GM18508 (cell line): ENCODE data around the gene TAPBP.

ENCODE experiments used
- ATAC-seq: cut with Tn5 transposase; IDR thresholded peaks from one replicate; pipeline ENCODE4 v1.9.1; 2021; ENCODE audit warnings: moderate number of reproducible peaks; ENCODE audit not compliant: insufficient read depth, unreplicated experiment

TAPBP gene

DNA sequence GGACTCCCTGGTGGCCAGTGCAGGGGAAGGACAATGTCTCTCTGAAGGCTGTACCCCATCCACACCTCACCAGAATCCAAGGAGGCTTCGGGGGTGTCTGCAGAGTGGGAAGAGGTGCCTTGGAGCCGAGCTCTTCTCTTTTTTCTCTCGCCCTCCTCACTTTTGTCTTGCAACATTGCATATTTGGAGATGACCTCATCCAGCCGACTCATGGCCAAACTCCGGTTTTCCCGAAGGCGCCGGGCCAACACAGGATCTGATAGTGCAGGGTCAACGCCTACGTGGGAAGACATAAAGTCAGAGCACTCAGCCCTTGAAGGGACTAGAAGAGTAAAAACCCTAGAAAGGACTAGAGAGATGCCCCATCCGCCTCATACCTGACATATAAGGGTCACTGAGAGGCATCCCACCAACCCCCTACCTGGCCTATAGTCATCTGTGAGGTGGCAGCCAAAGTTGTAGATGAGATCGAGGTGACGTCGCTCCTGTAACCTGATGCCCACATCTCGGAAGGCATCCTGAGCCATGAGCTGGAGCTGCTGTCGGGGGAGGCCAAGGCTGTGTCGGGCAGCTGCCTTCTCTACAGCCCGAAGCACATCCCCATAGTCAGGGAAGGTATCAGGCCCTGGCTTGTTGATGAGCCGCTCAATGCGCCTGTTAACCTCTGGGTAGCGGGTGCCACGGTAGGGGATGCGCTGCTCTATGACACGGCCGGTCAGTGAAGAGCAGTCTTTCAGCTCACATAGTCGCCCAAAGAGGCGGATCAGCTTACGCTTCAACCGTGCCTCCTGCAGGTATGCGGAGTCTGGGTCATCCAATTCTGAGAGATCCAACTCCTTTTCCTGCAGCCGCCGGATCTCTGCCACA lies 6.7 kb upstream of the TAPBP start:
- ATAC-seq: no peak

DNA sequence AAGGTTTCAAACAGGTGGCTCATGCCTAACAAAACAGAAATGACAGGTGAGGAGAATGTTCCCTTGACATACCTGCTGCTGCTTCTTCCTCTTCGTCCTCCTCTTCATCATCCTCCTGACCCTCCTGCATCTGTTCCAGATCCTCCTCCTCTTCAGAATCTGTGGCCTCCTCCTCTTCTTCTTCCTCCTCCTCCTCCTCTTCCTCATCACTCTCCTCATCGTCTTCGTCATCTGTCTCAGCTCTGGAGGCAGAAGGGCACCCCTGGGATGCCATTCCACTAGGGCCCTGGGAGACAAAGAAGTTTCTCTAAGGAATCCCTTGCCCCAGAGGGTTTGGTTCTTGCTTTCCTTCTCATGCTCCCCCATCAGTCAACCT lies 6.0 kb upstream of the TAPBP start:
- no peak for ATAC-seq

DNA sequence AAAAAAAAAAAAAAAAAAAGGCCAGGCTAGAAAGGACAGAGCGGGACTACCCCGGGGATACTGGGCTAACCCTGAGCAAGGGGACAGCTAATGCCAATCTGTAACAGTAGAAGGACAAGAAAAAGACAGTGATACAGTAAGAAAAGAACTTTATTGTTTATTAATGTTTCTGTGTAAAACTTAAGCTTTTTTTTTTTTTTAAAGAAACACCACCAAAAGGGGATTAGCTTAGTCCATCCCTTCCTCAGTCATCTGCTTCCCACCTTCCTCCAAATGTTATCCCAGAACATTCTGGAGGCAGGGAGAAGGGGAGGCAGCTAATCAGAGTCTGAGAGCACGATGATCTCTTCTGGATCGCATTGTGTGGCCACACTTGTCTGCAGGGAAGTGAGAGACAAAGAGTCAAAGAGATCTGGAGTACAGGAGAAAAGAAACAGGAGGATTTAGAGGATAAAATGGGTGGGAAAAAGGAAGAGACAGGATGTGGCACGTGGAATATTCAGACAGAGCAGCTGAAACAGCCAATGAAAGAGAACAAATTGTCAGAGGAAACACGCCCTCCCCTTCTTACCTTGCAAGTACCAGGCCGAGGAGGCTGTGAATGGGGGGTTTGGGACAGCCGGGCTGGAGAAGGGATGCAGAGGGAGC lies 4.7 kb upstream of the TAPBP start:
- ATAC-seq: no peak

DNA sequence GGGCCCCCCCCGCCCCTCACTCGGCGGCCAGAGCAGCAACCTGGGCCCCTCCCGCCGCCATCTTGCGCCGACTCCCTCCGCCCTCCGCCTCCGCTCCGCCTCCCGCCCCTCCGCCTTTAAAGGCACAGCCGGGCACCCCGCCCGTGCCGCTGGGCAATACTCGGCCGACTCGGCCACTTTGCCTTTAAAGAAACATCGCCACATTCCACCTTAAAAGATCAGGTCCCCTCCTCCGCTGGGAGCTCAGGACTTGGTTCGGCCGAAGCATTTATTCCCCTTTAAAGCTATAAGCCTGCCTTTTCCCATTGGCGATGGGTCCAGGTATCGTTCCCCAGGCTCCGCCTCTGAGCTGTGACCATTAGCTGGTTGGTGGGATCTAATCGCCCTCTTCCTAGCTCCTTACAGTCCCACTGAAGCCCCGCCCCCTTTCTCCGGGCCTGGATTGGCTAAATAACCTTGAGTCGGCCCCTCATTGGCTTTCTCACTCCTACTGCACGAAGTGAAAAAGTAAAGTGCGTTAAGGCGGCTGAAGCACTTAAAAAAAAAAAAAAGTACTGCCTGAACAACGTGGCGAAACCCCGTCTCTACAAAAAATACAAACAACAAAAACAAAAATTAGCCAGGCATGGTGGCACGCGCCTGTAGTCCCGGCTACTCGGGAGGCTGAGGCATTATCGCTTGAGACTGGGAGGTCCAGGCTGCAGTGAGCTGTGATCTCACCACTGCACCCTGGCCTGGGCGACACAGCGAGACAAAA lies 4.0 kb upstream of the TAPBP start, which contains the start of gene ZBTB22:
Gene ZBTB22, minus strand, starts transcription at position 76 of the 757 bp plus-strand sequence. CDS start 828 bp downstream, outside the sequence.
- peak; percentile 38 for ATAC-seq

GRCh38 chr6:33317419-33317668 lies 3.5 kb upstream of the TAPBP start:
- ATAC-seq: no peak

- no peak for ATAC-seq
Observed at GRCh38 chr6:33316603-33317418, 2.9 kb upstream of the TAPBP start.

DNA sequence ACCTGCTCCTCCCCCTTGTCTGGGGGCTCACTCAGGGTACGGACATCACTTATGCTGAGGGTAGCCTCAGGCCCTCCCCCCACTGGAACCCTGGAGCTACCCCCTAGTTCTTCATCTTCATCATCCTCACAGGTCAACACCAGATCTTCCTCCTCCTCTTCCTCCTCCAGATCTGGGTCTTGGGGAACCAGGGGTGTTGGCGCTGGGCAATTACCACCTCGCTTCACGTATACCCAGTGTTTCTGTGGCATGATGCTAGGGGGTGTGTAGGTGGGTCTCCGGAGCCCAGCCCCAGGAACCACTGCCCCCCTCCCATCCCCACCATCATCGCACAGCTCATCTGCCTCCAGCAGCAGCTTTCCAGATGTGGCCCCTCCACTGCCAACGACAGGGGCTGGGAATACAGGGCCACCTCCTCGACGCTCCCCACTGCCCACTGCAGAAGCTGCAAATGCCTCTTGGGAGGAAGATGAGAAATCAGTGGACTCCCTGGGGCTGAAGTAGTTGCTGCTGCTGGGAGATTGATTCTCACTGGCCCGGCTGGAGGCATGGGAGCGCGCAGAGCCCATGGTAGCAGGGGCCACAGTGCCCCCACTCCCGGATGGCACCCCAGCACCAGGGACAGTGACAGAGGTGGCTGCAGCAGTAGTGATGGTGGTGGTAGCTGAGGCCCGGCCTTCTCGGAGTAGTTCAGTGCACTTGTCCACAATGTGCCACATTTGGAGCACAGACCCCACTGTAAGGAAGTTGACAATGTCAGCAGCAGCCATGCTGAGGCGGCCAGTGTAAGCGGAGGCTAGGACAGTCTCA lies 2.1 kb upstream of the TAPBP start:
- ATAC-seq: no peak

DNA sequence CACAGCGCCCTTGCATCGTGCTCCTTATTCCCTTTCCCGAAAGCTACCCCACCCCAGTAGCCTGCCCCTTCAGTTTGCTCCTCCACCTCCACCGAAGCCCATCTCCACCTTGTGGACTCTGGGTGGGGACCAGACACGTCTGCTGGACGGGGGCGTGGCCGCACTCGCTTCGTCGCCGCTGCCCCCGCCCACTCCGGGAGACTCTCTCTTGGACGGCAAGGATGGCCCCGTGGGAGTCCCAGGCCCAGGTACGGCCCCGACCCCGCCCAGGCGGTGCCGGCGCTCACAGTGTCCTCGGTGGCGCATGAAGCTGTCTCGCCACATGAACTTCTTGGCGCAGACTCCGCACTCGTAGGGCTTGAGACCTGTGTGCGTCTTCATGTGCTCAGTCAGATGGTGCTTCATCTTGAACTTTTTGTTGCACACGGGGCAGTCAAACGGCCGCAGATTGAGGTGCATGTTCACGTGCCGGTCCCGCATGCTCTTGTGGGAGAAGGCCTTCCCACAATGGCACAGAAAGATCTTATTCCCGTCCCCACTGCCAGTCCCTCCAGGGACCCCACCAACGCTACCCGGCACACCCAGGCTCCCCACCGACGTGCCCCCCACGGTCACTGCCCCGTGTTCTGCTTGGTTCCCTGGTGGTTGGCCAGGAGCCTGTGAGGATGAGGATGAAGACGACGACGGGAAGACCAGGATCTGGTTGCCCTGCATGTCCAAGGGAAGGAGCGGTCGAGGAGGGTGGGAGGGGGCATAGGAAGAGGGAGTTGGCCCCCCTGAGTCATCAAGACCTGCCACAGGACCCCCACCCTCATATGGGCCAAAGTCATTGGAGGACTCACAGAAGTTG lies 1.3 kb upstream of the TAPBP start:
- no peak for ATAC-seq

GRCh38 chr6:33314515-33314942 lies 651 bp upstream of the TAPBP start:
- no peak for ATAC-seq

GRCh38 chr6:33313105-33313708 lies 671 bp downstream of the TAPBP start:
- ATAC-seq: no peak

DNA sequence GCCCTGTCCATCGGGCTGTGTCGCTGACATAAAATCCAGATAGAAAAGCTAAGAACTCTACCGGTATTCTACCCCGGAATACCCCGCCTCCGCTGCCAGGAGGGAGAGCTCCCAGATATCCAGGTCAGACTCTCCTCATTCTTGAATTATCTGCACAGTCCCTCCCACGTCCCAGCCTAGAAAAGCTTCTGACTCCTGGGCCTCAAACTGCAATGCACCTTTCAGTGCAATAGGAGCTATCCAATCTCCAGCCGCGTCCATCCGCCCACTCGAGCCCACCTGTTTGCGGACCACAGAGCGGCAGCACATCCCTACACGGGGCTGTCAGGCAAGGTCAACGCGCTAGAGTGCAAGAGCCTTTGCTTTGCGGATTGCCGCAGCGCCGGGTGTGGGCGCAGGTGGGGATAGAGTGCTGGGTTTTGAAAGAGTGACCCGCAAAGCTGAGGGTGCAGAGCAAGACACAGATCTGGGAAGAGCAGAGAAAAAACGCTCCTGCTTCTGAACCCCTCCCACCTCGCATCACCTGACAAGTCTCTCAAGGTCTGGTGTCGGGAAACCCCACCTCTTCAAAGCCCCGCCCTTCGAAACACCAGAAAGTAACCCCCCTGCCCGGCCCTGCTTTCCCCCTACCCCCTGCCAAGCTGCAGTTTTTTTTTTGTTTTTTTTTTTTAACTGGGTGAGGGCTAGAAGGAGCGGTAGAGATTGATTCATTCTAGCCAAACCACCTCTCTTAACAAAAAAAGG lies 1.3 kb downstream of the TAPBP start:
- ATAC-seq: no peak

DNA sequence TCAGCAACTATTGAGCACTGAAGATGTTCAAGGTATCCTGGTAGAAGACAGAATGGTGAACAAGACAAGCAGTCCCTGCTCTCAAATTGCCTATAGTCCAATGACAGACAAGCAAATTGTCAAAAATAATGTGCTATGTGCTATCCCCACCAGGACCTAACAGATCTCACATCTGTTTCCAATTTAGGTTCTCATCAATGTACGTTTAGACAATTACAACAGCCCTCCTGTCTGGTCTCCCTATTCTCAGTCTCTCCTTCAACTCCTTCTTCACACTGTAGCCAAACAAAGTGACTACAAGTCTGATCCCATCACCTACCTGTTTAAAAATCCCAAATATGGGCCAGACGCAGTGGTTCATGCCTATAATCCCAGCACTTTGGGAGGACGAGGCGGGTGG lies 7.5 kb downstream of the TAPBP start:
- no peak for ATAC-seq

DNA sequence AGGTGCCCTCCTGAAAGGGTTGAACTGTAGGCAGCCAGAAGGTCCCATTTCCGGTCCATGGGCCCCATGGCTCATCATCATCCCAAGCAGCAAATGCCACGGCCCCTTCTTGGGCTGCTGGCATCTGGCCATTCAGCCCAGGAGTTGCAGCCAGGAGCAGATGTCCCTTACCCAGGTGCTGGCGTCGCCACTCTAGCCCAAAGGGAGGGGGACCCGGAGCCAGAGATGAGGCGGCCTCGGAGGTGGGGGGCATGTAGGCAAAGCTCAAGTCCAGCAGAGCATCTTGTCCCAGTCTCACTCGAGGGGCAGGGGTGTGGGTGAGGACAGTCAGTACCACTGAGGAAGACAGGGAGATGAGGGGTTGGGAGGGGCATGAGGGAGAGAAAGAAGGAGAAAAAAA lies 8.8 kb downstream of the TAPBP start:
- no peak for ATAC-seq

GRCh38 chr6:33304216-33304615 lies 9.7 kb downstream of the TAPBP start:
- no peak for ATAC-seq

- no peak for ATAC-seq
Observed at GRCh38 chr6:33301877-33302276, 12.0 kb downstream of the TAPBP start.

GRCh38 chr6:33299237-33299944 lies 14.5 kb downstream of the TAPBP start:
- ATAC-seq: no peak

- no peak for ATAC-seq
Observed at GRCh38 chr6:33298773-33299236, 15.1 kb downstream of the TAPBP start, which contains the start of gene RGL2. Gene RGL2 (minus strand): TSS chr6:33298942. CDS start chr6:33298610, 332 bp downstream.
